Measurements from ENCODE around the gene UCK1.

Gene UCK1

DNA sequence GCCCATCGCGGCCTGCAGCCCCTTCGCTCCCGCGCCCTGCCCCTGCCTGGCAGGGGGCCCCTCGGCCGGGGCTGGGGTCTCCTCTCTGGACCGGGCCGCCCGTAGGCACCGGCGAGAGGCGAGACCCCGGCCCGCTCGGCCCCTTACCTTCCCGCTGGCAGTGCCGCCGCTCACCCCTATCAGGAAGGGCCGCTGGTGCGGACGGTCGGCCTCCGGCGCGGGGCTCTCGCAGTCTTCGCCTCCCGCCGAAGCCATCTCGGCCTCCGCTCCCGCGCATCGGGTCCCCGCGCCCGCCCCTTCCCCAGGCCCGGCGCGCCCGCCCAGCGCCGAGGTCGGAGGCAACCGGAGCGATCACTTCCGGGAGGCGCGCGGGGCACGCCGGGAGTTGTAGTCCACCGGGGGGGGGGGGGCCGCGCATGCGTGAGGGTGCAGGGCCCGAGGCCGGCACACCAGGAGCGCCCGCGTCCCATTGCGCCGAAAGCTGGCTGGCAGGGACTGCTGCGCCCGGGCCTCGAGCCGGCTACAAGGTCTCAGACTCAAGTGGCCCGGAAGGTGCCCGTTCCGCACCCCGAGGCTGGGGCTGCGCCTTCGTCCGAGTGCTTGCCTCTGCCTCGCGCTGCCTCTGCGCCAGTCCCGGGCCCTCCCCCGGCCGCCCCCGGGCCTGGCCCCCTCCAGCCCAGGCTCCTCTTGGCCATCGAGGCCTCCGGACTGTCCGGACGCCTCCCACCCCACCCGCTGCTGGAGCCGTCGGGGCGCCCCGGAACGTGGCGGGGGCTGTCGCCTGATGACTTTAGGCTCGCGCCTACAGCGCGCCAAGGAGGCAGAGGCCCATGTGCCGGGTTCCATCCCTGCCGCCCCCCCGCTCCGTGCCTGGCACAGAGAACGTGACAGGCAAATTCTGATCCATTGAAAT, at the start of gene UCK1:
Gene UCK1, minus strand, starts transcription at position 344 of the 913 bp plus-strand sequence. Its CDS starts 89 bp downstream, at position 255.
- Mint-ChIP-seq H3K9me3 (no peaks in the 10 kb centered on the region), H3K27me3 (no peaks in the 10 kb centered on the region), H3K36me3 (ENCODE audit: insufficient read depth) (peaks cover 22% of the 10 kb centered on the region), H3K4me1 (peaks cover 12% of the 10 kb centered on the region), H3K4me3 (peak within 1 kb of the TSS; percentile 69), H3K27ac (ENCODE audit: low read depth) (peak within 1 kb of the TSS; percentile 65)
- peak; percentile 38 to 49 for DNase-seq (ENCODE audit: low spot score in 2 of 2)
- ATAC-seq (replicated peaks; ENCODE audit: extremely low read depth, poor library complexity, severe bottlenecking): peak; percentile 94

DNA sequence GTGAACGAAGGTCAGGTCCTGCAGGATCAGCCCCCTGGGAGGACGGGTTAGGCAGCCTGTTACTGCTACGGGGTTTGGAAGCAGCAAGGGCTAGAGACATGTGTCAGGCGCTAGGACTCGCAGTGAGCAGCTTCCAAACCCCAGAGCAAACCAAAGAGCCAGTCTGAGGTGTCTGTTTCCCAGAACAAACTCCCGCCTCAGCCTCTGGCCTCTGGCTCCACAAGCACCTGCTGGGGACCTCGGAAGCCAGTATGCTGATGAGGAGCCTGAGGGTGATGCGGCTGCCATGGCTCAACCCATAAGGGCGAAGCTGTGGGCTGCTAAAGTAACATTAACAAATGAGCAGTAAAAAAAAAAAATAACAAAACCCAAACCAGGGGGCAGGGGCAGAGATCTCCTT, 49.3 kb upstream of the UCK1 start:
- no peak for DNase-seq (ENCODE audit: low spot score in 2 of 2)
- H3K27ac Mint-ChIP-seq (ENCODE audit: low read depth): no peak overlapping the region
- peaks cover 46% of the 10 kb centered on the region for H3K36me3 Mint-ChIP-seq (ENCODE audit: insufficient read depth)
- no peaks in the 10 kb centered on the region for H3K9me3 Mint-ChIP-seq
- H3K27me3 Mint-ChIP-seq: no peaks in the 10 kb centered on the region
- peaks cover 36% of the 10 kb centered on the region for H3K4me1 Mint-ChIP-seq
- H3K4me3 Mint-ChIP-seq: no peak overlapping the region
- no peak for ATAC-seq (replicated peaks; ENCODE audit: extremely low read depth, poor library complexity, severe bottlenecking)

GRCh38 chr9:131579789-131580211, 48.7 kb upstream of the UCK1 start:
- DNase-seq (ENCODE audit: low spot score in 2 of 2) (no peak), ATAC-seq (replicated peaks; ENCODE audit: extremely low read depth, poor library complexity, severe bottlenecking) (no peak)
- no peaks in the 10 kb centered on the region for H3K9me3 Mint-ChIP-seq
- peaks cover 44% of the 10 kb centered on the region for H3K36me3 Mint-ChIP-seq (ENCODE audit: insufficient read depth)
- H3K27ac Mint-ChIP-seq (ENCODE audit: low read depth): no peak overlapping the region
- no peaks in the 10 kb centered on the region for H3K27me3 Mint-ChIP-seq
- peak overlapping the region; percentile 42 for H3K4me3 Mint-ChIP-seq
- peaks cover 31% of the 10 kb centered on the region for H3K4me1 Mint-ChIP-seq

GRCh38 chr9:131578731-131579504, 47.9 kb upstream of the UCK1 start:
- Mint-ChIP-seq H3K27ac (ENCODE audit: low read depth) (peak overlapping the region; percentile 76), H3K27me3 (no peaks in the 10 kb centered on the region), H3K9me3 (no peaks in the 10 kb centered on the region), H3K4me3 (peak overlapping the region; percentile 42), H3K4me1 (peaks cover 25% of the 10 kb centered on the region), H3K36me3 (ENCODE audit: insufficient read depth) (peaks cover 43% of the 10 kb centered on the region)
- DNase-seq (ENCODE audit: low spot score in 2 of 2): peak in 1 of 2 donors; percentile 24
- ATAC-seq (replicated peaks; ENCODE audit: extremely low read depth, poor library complexity, severe bottlenecking): peak; percentile 94

DNA sequence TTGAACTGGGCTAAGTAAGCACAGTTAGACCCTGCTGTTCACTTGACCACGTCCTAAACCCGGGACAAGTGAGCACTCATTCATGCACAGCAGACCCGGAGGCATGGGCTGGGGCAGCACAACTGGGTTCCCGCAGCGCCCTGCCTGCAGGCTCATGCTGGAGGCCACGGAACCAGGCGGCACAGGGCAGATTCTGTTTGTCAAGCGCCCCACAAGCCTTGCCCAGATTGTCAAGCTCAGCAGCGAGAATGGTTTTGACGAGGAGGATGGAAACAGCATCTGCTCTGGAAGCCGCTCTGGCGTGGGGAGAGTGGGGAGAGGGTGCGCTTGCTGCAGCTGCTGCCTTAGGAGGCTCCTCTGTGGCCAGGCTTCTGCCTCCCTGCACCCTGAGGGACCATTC, 47.0 kb upstream of the UCK1 start:
- H3K4me1 Mint-ChIP-seq: peaks cover 16% of the 10 kb centered on the region
- peaks cover 40% of the 10 kb centered on the region for H3K36me3 Mint-ChIP-seq (ENCODE audit: insufficient read depth)
- DNase-seq (ENCODE audit: low spot score in 2 of 2) (no peak), ATAC-seq (replicated peaks; ENCODE audit: extremely low read depth, poor library complexity, severe bottlenecking) (no peak)
- no peaks in the 10 kb centered on the region for H3K9me3 Mint-ChIP-seq
- no peaks in the 10 kb centered on the region for H3K27me3 Mint-ChIP-seq
- H3K4me3 Mint-ChIP-seq: no peak overlapping the region
- H3K27ac Mint-ChIP-seq (ENCODE audit: low read depth): peak overlapping the region; percentile 76

DNA sequence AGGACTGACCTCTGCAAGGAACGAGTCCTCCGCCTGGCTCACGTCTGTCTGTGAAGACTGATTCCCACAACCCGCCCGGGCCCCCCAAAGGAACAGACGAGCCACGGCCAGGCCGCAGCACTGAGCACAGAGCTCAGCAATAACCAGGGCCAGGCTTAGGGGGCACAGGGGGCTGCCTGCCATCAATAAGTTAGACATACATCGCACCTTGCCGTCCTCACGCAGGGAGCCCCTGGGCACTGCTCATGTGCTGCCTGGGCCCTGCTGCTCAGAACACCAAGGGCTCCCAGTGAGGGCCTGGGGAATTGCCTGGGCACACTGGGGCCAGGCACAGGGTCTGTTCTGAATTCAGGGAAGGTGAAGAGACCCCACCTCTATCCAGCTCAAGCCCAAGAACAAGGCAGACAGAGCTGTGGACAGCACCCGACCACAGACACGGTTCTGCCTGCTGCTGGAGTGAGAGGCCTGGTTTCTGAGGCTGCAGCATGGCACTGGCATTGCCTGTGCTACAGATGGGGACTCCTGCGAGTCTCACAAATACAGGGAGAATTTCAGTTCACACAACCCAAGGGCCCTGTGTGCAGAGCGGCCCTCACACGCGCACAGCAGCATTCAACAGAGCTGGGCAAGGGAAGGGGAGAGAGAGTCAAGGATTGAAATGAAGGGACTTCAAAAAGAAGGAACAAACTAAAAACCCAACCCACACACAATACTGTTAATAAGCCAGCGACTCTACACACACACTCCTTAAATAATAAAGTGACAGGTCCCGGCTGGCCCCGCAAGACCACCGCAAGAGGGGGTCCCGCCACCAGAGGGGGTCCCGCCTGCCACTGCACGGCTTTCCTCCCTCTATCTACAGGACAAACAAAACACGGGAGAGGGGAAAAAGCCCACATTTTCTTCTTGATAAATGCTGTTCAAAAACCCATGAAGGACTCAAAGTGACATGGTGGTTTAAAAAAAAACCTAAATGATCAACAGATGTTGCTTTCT, 46.2 kb upstream of the UCK1 start:
- Mint-ChIP-seq H3K36me3 (ENCODE audit: insufficient read depth) (peaks cover 43% of the 10 kb centered on the region), H3K9me3 (no peaks in the 10 kb centered on the region), H3K4me3 (no peak overlapping the region), H3K27me3 (no peaks in the 10 kb centered on the region), H3K4me1 (peaks cover 15% of the 10 kb centered on the region), H3K27ac (ENCODE audit: low read depth) (peak overlapping the region; percentile 76)
- ATAC-seq (replicated peaks; ENCODE audit: extremely low read depth, poor library complexity, severe bottlenecking) (no peak), DNase-seq (ENCODE audit: low spot score in 2 of 2) (no peak)

GRCh38 chr9:131575946-131576853, 45.1 kb upstream of the UCK1 start:
- Mint-ChIP-seq H3K4me1 (peaks cover 15% of the 10 kb centered on the region), H3K9me3 (no peaks in the 10 kb centered on the region), H3K27ac (ENCODE audit: low read depth) (no peak overlapping the region), H3K27me3 (no peaks in the 10 kb centered on the region), H3K36me3 (ENCODE audit: insufficient read depth) (peaks cover 41% of the 10 kb centered on the region), H3K4me3 (no peak overlapping the region)
- ATAC-seq (replicated peaks; ENCODE audit: extremely low read depth, poor library complexity, severe bottlenecking): no peak
- no peak for DNase-seq (ENCODE audit: low spot score in 2 of 2)

DNA sequence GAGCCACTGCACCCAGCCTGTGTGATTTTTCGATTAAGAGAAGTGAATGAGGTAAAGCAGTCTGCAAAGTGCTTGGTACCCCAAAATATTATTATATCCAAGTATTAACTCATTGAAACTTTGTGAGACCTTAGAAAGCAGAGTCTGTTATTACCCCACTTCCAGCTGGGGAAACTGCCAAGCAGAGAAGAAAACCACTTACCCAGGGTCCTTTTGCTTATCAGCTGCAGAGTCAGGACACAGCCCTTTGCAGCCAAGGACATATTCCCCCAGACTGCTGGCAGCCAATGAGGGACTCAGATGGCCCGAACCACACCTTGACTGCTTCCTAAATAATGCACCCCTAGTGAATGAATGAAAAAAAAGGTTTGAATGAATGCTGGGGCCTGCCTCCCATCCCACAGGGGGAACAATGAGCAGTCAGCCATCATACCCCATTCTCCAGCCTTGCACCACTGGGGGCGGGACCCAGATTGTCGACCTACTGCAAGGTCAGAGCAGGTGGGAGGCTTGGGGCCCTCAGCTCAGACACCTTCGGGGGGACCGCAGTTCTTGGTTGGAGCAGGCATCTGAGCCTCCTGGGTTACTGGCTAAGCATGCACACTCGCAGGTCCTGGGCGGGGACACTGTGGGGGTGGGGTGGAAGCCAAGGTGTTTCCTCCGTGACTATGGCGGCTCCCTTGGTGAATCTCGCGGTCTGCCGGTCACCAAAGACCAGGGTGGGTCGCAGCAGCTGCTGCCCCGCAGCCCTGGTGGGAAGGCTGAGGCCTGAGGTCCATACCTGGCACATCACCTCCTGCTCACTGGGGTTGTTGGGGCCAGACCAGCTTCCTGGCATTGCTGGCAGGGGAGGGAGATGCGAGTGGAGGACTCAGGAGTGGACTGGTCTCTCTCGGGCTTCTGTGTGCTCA, 43.9 kb upstream of the UCK1 start:
- Mint-ChIP-seq H3K36me3 (ENCODE audit: insufficient read depth) (peaks cover 38% of the 10 kb centered on the region), H3K4me1 (peaks cover 15% of the 10 kb centered on the region), H3K4me3 (no peak overlapping the region), H3K9me3 (no peaks in the 10 kb centered on the region), H3K27ac (ENCODE audit: low read depth) (no peak overlapping the region), H3K27me3 (no peaks in the 10 kb centered on the region)
- no peak for ATAC-seq (replicated peaks; ENCODE audit: extremely low read depth, poor library complexity, severe bottlenecking)
- no peak for DNase-seq (ENCODE audit: low spot score in 2 of 2)

DNA sequence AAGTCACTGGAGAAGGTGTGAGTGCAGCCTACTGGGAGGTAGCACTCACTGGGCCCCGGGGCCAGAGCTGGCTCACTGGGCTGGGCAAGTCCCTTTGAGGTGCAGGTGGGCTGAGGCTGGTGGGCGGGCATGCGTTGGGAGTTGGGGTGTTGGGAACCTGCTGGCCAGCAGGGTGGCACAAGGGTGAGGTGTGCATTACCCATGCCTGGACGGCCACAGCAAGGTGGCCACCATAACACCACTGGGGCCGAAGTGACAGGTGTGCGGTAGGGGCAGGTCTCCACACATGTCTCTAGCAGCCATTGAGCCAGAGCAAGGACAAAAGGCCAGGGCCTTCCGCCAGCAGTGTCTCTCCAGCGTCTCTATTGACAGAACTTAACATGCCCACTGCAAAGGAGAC, 36.8 kb upstream of the UCK1 start:
- Mint-ChIP-seq H3K27me3 (no peaks in the 10 kb centered on the region), H3K4me3 (peak overlapping the region; percentile 5), H3K36me3 (ENCODE audit: insufficient read depth) (peaks cover 32% of the 10 kb centered on the region), H3K9me3 (no peaks in the 10 kb centered on the region), H3K27ac (ENCODE audit: low read depth) (no peak overlapping the region), H3K4me1 (no peaks in the 10 kb centered on the region)
- ATAC-seq (replicated peaks; ENCODE audit: extremely low read depth, poor library complexity, severe bottlenecking) (no peak), DNase-seq (ENCODE audit: low spot score in 2 of 2) (no peak)

DNA sequence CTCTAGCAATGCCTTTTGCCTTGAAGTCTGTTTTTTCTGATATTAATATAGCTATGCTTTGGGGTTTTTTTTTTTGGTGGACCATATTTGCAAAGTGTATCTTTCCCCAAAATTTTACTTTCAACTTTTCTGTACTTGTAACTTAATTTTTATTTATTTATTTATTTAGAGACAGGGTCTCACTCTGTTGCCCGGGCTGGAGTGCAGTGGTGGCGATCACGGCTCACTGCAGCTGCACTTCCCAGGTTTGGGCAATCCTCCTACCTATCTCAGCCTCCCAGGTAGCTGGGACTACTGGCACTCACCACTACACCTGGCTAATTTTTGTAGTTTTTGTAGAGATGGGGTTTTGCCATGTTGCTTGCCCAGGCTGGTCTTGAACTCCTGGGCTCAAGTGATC, 35.1 kb upstream of the UCK1 start:
- no peak overlapping the region for H3K4me3 Mint-ChIP-seq
- DNase-seq (ENCODE audit: low spot score in 2 of 2): no peak
- H3K9me3 Mint-ChIP-seq: no peaks in the 10 kb centered on the region
- H3K27ac Mint-ChIP-seq (ENCODE audit: low read depth): no peak overlapping the region
- ATAC-seq (replicated peaks; ENCODE audit: extremely low read depth, poor library complexity, severe bottlenecking): no peak
- H3K4me1 Mint-ChIP-seq: no peaks in the 10 kb centered on the region
- H3K27me3 Mint-ChIP-seq: no peaks in the 10 kb centered on the region
- H3K36me3 Mint-ChIP-seq (ENCODE audit: insufficient read depth): peaks cover 22% of the 10 kb centered on the region

Data from central memory CD8-positive, alpha-beta T cell (primary cell).